Measurements from ENCODE around the gene SLC14A1. TPM values are rescaled to one million over a fixed set of nuclear protein-coding genes. Genes with fewer than 3 reads are reported as not detected.

SLC14A1 gene
- total RNA-seq, 1 donor: 254 TPM

GRCh38 chr18:45801416-45802004, 77.5 kb downstream of the SLC14A1 start:
- no peak for TF ChIP-seq CTCF (IDR thresholded peaks at IDR 0.05; ENCODE audit: insufficient read depth, low read length)
- no peak overlapping the region for H3K4me3 ChIP-seq (ENCODE audit: low read depth, low read length)
- DNase-seq (ENCODE audit: low read depth): no peak

Small RNA genes lying within 50 kb of the gene (small RNA-seq; reads per million reads assigned to genes)
- not detected for gene AC087685.1

Other genes with a start within 250 kb of the SLC14A1 start
- 0.16 TPM in 1 of 2 replicates, not detected in the other for gene SLC14A2, start 108.7 kb upstream of the SLC14A1 start, total RNA-seq (ENCODE audit: low replicate concordance)
- gene SIGLEC15, start 101.5 kb downstream of the SLC14A1 start, total RNA-seq (ENCODE audit: low replicate concordance): 8.4 TPM in 1 of 2 replicates, not detected in the other
- gene EPG5, start 243.1 kb downstream of the SLC14A1 start, total RNA-seq (ENCODE audit: low replicate concordance): 14.6 and 66.3 TPM in 2 replicates